ENCODE results near the gene ZNF425.
"Not testable (repeated sequence)": the region's sequence is repeated elsewhere in the genome, so short reads cannot be mapped to it uniquely, and the experiment has no call there.

Gene ZNF425

DNA sequence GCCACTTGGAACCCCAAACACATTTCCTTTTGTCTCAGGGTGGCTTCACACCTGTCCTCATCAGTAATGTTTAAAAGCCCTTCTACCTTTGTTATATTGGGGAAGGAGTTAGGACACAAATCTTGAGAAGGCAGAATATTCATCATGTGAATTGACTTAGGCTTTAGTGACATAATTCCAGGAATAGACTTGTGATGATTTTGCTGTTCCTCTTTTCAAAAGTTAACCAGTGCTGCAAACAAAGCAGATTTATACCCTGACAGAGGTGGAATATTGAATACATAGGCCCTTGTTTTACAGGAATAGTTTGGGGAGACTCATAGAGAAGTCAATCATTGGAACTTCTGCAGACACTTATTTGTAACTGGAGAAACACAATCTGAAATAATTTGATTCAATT, 62.6 kb downstream of the ZNF425 start:
- ChIA-PET CTCF (no interaction called here), POLR2A (no interaction called here)
- no peak for DNase-seq (ENCODE audit: extremely low spot score)
- TF ChIP-seq SUZ12 (IDR thresholded peaks at IDR 0.05) (no peak), HDGF (IDR thresholded peaks at IDR 0.05; ENCODE audit: borderline replicate concordance) (no peak), FOXA1 (IDR thresholded peaks at IDR 0.05) (no peak), ARNT (IDR thresholded peaks at IDR 0.05) (no peak), CTBP1 (IDR thresholded peaks at IDR 0.05; ENCODE audit: borderline replicate concordance) (no peak), FOXM1 (IDR thresholded peaks at IDR 0.05; ENCODE audit: borderline replicate concordance) (no peak), BHLHE40 (IDR thresholded peaks at IDR 0.05; ENCODE audit: borderline replicate concordance) (no peak), NFRKB (IDR thresholded peaks at IDR 0.05) (no peak), TARDBP (IDR thresholded peaks at IDR 0.05) (no peak), SP1 (IDR thresholded peaks at IDR 0.05) (no peak), L3MBTL2 (conservative IDR thresholded peaks at IDR 0.05) (no peak), LEF1 (IDR thresholded peaks at IDR 0.05; ENCODE audit: borderline replicate concordance) (no peak), ELF4 (IDR thresholded peaks at IDR 0.05) (no peak), ZNF384 (IDR thresholded peaks at IDR 0.05) (no peak), FOXK2 (IDR thresholded peaks at IDR 0.05) (no peak)
- TF ChIP-seq, protein P1, sequence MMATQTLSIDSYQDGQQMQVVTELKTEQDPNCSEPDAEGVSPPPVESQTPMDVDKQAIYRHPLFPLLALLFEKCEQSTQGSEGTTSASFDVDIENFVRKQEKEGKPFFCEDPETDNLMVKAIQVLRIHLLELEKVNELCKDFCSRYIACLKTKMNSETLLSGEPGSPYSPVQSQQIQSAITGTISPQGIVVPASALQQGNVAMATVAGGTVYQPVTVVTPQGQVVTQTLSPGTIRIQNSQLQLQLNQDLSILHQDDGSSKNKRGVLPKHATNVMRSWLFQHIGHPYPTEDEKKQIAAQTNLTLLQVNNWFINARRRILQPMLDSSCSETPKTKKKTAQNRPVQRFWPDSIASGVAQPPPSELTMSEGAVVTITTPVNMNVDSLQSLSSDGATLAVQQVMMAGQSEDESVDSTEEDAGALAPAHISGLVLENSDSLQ (IDR thresholded peaks at IDR 0.05), result no peak

- DNase-seq (ENCODE audit: extremely low spot score); POLR2A ChIA-PET: not testable (repeated sequence)
- CTCF ChIA-PET, result interaction anchor here (0.8 kb wide), 1 partner anchor 57 kb away, joined by 4 read pairs; no protein-coding TSS in a partner anchor
These were observed 63.8 kb downstream of the ZNF425 start for GRCh38 chr7:149062217-149062899.

GRCh38 chr7:149060156-149060555, 66.0 kb downstream of the ZNF425 start:
- ChIA-PET CTCF (interaction anchor here (0.9 to 1.4 kb wide), 2 partner anchors 53 to 55 kb away, joined by 4 to 5 read pairs; no protein-coding TSS in a partner anchor), POLR2A (interaction anchor here (1.3 kb wide), 1 partner anchor 31 kb away, joined by 4 read pairs; no protein-coding TSS in a partner anchor)

DNA sequence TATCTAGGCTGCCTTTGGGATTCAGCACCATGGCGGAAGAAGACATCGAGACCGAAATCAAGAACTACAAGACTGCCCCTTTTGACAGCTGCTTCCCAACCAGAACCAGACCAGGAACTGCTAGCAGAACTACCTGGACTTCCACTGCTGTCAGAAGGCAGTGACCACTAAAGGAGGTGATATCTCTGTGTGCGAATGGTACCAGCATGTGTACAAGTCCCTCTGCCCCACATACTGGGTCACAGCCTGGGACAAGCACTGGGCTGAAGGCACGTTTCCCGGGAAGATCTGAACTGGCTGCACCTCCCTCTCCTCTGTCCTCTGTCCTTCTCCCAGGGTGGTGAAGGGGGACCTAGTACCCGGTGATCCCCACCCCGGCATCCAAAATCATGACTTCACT, 72.2 kb downstream of the ZNF425 start:
- ChIA-PET POLR2A (interaction anchor here (3.2 kb wide), 1 partner anchor 12 kb away, joined by 10 read pairs; no protein-coding TSS in a partner anchor), CTCF (no interaction called here)
- TF ChIP-seq FOXK2 (IDR thresholded peaks at IDR 0.05) (no peak), ELF4 (IDR thresholded peaks at IDR 0.05) (no peak), HDGF (IDR thresholded peaks at IDR 0.05; ENCODE audit: borderline replicate concordance) (no peak), CTBP1 (IDR thresholded peaks at IDR 0.05; ENCODE audit: borderline replicate concordance) (no peak)
- no peak for DNase-seq (ENCODE audit: extremely low spot score)

More at GRCh38 chr7:149060156-149060555, 66.0 kb downstream of the ZNF425 start:
- no peak for DNase-seq (ENCODE audit: extremely low spot score)
- no peak for TF ChIP-seq FOXA1 (IDR thresholded peaks at IDR 0.05)
- TF ChIP-seq FOXK2 (IDR thresholded peaks at IDR 0.05), result no peak
- TF ChIP-seq SUZ12 (IDR thresholded peaks at IDR 0.05), result no peak

DNA sequence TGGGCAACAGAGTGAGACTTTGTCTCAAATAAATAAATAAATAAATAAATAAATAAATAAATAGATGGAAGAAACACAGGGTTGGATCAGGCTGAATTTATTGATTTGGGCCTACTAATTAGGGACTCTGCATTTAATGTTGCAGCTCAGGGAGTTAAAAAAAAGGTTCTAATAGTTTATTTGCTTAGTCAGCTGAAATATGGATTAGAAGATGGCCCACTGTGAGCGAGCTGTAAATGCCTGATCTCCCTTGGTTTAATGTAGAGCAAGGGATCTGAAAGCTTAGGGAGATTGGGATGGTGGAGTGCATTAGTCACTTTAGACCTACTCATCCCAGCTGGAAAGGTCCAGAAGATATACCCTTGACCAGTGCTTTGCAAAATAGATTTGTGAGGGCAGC, 72.7 kb downstream of the ZNF425 start:
- POLR2A ChIA-PET, result interaction anchor here (3.2 kb wide), 1 partner anchor 12 kb away, joined by 10 read pairs; no protein-coding TSS in a partner anchor
- CTCF ChIA-PET, result no interaction called here
- TF ChIP-seq TARDBP (IDR thresholded peaks at IDR 0.05) (no peak), L3MBTL2 (conservative IDR thresholded peaks at IDR 0.05) (no peak), SUZ12 (IDR thresholded peaks at IDR 0.05) (no peak), ZNF384 (IDR thresholded peaks at IDR 0.05) (no peak), ARNT (IDR thresholded peaks at IDR 0.05) (no peak), FOXA1 (IDR thresholded peaks at IDR 0.05) (no peak), FOXK2 (IDR thresholded peaks at IDR 0.05) (no peak)
- TF ChIP-seq, protein P1 (IDR thresholded peaks at IDR 0.05), result no peak
- no peak for DNase-seq (ENCODE audit: extremely low spot score)

All from HEK293T (cell line).